GM10266 (cell line): ENCODE measurements around the gene SNED1.

Experiments
- DNase-seq: peaks from one replicate; pipeline ENCODE4 v3.0.0; 2012; ENCODE audit errors: extremely low spot score
- CTCF ChIP-seq: IDR thresholded peaks from 2 replicates; pipeline ENCODE4 v1.5.1; 2012; ENCODE audit warnings: mild to moderate bottlenecking, low read depth; ENCODE audit not compliant: control insufficient read depth, insufficient read depth; ENCODE audit errors: missing control alignments

SNED1 gene

GRCh38 chr2:240997856-240998705, at the start of gene SNED1:
SNED1 (plus strand) TSS chr2:240998618; CDS start chr2:240998838, 220 bp downstream.
- no peak for TF ChIP-seq CTCF
- DNase-seq = peak; percentile 67

GRCh38 chr2:240948905-240949790, 49.3 kb upstream of the SNED1 start:
- TF ChIP-seq CTCF = no peak
- no peak for DNase-seq

- no peak for DNase-seq
- no peak for TF ChIP-seq CTCF
Measured at GRCh38 chr2:240949791-240950705, 48.4 kb upstream of the SNED1 start.

- TF ChIP-seq CTCF = no peak
- no peak for DNase-seq
Measured at GRCh38 chr2:240951045-240951594, 47.3 kb upstream of the SNED1 start.

- TF ChIP-seq CTCF = no peak
- DNase-seq = no peak
Measured at GRCh38 chr2:240952496-240953246, 45.7 kb upstream of the SNED1 start.
